IMR-90 (cell line): ENCODE data around the gene PYGL. TPM values are rescaled to one million over a fixed set of nuclear protein-coding genes. Genes with fewer than 3 reads are reported as not detected.

ENCODE experiments used
- ATAC-seq: fragments of 200-7000 bp; cut with Tn5 transposase; 2 replicates; pipeline ENCODE4 v1.9.1; 2020; ENCODE audit warnings: low read depth, mild to moderate bottlenecking, moderate library complexity
- BruUV-seq: library from RNA; stranded (reverse); fragments of 400-500 nt; replicated peaks from 2 replicates; lab custom pipeline; 2021; lab: Mats Ljungman, UMichigan
- CTCF ChIA-PET: fragments of 300-600 bp; formaldehyde crosslinking; extraction: SDS; loops from one replicate; lab custom pipeline; 2021; ENCODE audit warnings: antibody characterized with exemption; lab: Yijun Ruan, JAX
- POLR2A ChIA-PET: fragments of 300-600 bp; sonication (Branson Sonifier 250); formaldehyde crosslinking; loops from one replicate; lab custom pipeline; 2022; ENCODE audit warnings: antibody characterized with exemption; ENCODE audit not compliant: unreplicated experiment; lab: Charles Lee
- DNase-seq: peaks from one replicate; pipeline ENCODE4 v3.0.0; 2013
- H2AFZ ChIP-seq: replicated peaks from 2 replicates; pipeline ENCODE3; 2013; ENCODE audit warnings: low read length, mild to moderate bottlenecking; ENCODE audit not compliant: poor library complexity
- H2AK5ac ChIP-seq: 2 replicates; pipeline ENCODE4 v1.6.1; 2013; ENCODE audit warnings: low read depth, low read length, inconsistent platforms
- H2AK9ac ChIP-seq: replicated peaks from 2 replicates; pipeline ENCODE3; 2013; ENCODE audit warnings: mild to moderate bottlenecking, low read depth, low read length, moderate library complexity; ENCODE audit not compliant: poor library complexity
- H2BK120ac ChIP-seq: 2 replicates; pipeline ENCODE4 v1.6.1; 2013; ENCODE audit warnings: low read depth, low read length, inconsistent platforms
- H2BK15ac ChIP-seq: 3 replicates; pipeline ENCODE4 v1.6.1; 2013; ENCODE audit warnings: low read depth, low read length, inconsistent platforms
- H2BK20ac ChIP-seq: 2 replicates; pipeline ENCODE4 v1.6.1; 2013; ENCODE audit warnings: low read depth, mild to moderate bottlenecking, inconsistent platforms, low read length, moderate library complexity
- H2BK5ac ChIP-seq: 2 replicates; pipeline ENCODE4 v1.6.1; 2013; ENCODE audit warnings: mild to moderate bottlenecking, low read depth, low read length, inconsistent platforms; ENCODE audit not compliant: poor library complexity, severe bottlenecking
- H3K14ac ChIP-seq: replicated peaks from 2 replicates; pipeline ENCODE4 v1.6.1; 2013; ENCODE audit warnings: low read depth, low read length, inconsistent platforms
- H3K18ac ChIP-seq: 2 replicates; pipeline ENCODE4 v1.6.1; 2013; ENCODE audit warnings: low read depth, low read length, control low read depth
- H3K23ac ChIP-seq: 2 replicates; pipeline ENCODE4 v1.6.1; 2013; ENCODE audit warnings: low read depth, low read length, inconsistent platforms
- H3K27ac ChIP-seq: 2 replicates; pipeline ENCODE4 v1.5.1; 2013; ENCODE audit warnings: mild to moderate bottlenecking, control low read depth, low read length; ENCODE audit not compliant: insufficient read depth
- H3K27me3 ChIP-seq: 2 replicates; pipeline ENCODE4 v1.6.1; 2013; ENCODE audit warnings: low read length; ENCODE audit not compliant: control insufficient read depth, insufficient read depth
- H3K36me3 ChIP-seq: 2 replicates; pipeline ENCODE4 v1.6.1; 2013; ENCODE audit warnings: low read length, mixed read lengths; ENCODE audit not compliant: control insufficient read depth, insufficient read depth
- H3K4ac ChIP-seq: 2 replicates; pipeline ENCODE4 v1.6.1; 2013; ENCODE audit warnings: low read depth, low read length, inconsistent platforms
- H3K4me1 ChIP-seq: 2 replicates; pipeline ENCODE4 v1.6.1; 2013; ENCODE audit warnings: low read length, mixed read lengths; ENCODE audit not compliant: control insufficient read depth, insufficient read depth
- H3K4me2 ChIP-seq: 2 replicates; pipeline ENCODE4 v1.6.1; 2013; ENCODE audit warnings: low read depth, mild to moderate bottlenecking, control low read depth, low read length, moderate library complexity
- H3K4me3 ChIP-seq: 2 replicates; pipeline ENCODE4 v1.5.1; 2013; ENCODE audit warnings: low read depth, mild to moderate bottlenecking, control low read depth, low read length, moderate library complexity; ENCODE audit not compliant: insufficient read depth
- H3K56ac ChIP-seq: 2 replicates; pipeline ENCODE4 v1.6.1; 2013; ENCODE audit warnings: low read length, inconsistent platforms; ENCODE audit not compliant: insufficient read depth; ENCODE audit errors: extremely low read depth
- H3K79me1 ChIP-seq, 2 experiments: 2 replicates each; pipeline ENCODE4 v1.6.1; 2013; ENCODE audit warnings: low read length in 2 of 2, inconsistent platforms in 1 of 2, low read depth in 1 of 2
- H3K9ac ChIP-seq: 2 replicates; pipeline ENCODE4 v1.6.1; 2013; ENCODE audit warnings: low read depth, low read length, control low read depth
- H3K9me1 ChIP-seq: 2 replicates; pipeline ENCODE4 v1.6.1; 2013; ENCODE audit warnings: low read length, inconsistent platforms; ENCODE audit not compliant: insufficient read depth
- H3K9me3 ChIP-seq: 2 replicates; pipeline ENCODE4 v1.6.1; 2013; ENCODE audit warnings: low read length; ENCODE audit not compliant: control insufficient read depth, insufficient read depth
- H4K20me1 ChIP-seq: 2 replicates; pipeline ENCODE4 v1.6.1; 2013; ENCODE audit warnings: low read length, inconsistent platforms; ENCODE audit not compliant: insufficient read depth
- H4K5ac ChIP-seq: 2 replicates; pipeline ENCODE4 v1.6.1; 2013; ENCODE audit warnings: mild to moderate bottlenecking, low read depth, low read length, control low read depth
- H4K8ac ChIP-seq, 2 experiments: 2 replicates each; pipeline ENCODE4 v1.6.1; 2013; ENCODE audit warnings: low read depth in 2 of 2, low read length in 2 of 2, control low read depth in 1 of 2, inconsistent platforms in 1 of 2
- H4K91ac ChIP-seq: 2 replicates; pipeline ENCODE4 v1.6.1; 2013; ENCODE audit warnings: low read depth, low read length, inconsistent platforms; ENCODE audit not compliant: insufficient read depth
- BHLHE40 ChIP-seq: fragments of 150-350 bp; IDR thresholded peaks from 2 replicates; pipeline ENCODE4 v1.6.1; 2016; ENCODE audit warnings: mild to moderate bottlenecking, low read depth, low read length
- CEBPB ChIP-seq: IDR thresholded peaks from 2 replicates; pipeline ENCODE4 v1.6.1; 2012; ENCODE audit warnings: low read depth, low read length, improper control_type of control experiment
- CHD1 ChIP-seq: IDR thresholded peaks from 2 replicates; pipeline ENCODE4 v1.6.1; 2012; ENCODE audit warnings: low read depth, low read length, improper control_type of control experiment
- FOS ChIP-seq: fragments of 150-350 bp; IDR thresholded peaks from 2 replicates; pipeline ENCODE4 v1.6.1; 2016; ENCODE audit warnings: low read depth, low read length
- MAFK ChIP-seq: IDR thresholded peaks from 2 replicates; pipeline ENCODE4 v1.6.1; 2012; ENCODE audit warnings: low read depth, low read length, improper control_type of control experiment
- MAZ ChIP-seq: IDR thresholded peaks from 2 replicates; pipeline ENCODE4 v1.6.1; 2012; ENCODE audit warnings: low read depth, mild to moderate bottlenecking, low read length, improper control_type of control experiment, moderate library complexity, borderline replicate concordance
- MXI1 ChIP-seq: IDR thresholded peaks from 2 replicates; pipeline ENCODE4 v1.6.1; 2012; ENCODE audit warnings: low read depth, mild to moderate bottlenecking, low read length, moderate library complexity, borderline replicate concordance
- NFE2L2 ChIP-seq: fragments of 150-350 bp; IDR thresholded peaks from 2 replicates; pipeline ENCODE4 v1.6.1; 2016; ENCODE audit warnings: low read depth, mild to moderate bottlenecking, low read length
- POLR2A ChIP-seq: IDR thresholded peaks from 2 replicates; pipeline ENCODE4 v1.6.1; 2012; ENCODE audit warnings: mild to moderate bottlenecking, low read depth, low read length
- RAD21 ChIP-seq: IDR thresholded peaks from 2 replicates; pipeline ENCODE4 v1.6.1; 2012; ENCODE audit warnings: low read length, improper control_type of control experiment
- RCOR1 ChIP-seq: IDR thresholded peaks from 2 replicates; pipeline ENCODE4 v1.6.1; 2012; ENCODE audit warnings: mild to moderate bottlenecking, low read length, improper control_type of control experiment; ENCODE audit not compliant: insufficient replicate concordance
- RFX5 ChIP-seq: IDR thresholded peaks from 2 replicates; pipeline ENCODE4 v1.8.0; 2012; ENCODE audit warnings: low read depth, mild to moderate bottlenecking, low read length, moderate library complexity
- SMC3 ChIP-seq: fragments of 150-350 bp; IDR thresholded peaks from 2 replicates; pipeline ENCODE4 v1.6.1; 2016; ENCODE audit warnings: low read depth, mild to moderate bottlenecking, antibody characterized with exemption, low read length, moderate library complexity
- WGBS, 2 experiments: methylation state at CpG; one replicate each; pipeline versions ENCODE4 v1.1.5 to v1.1.7; 2013; ENCODE audit warnings: missing lambda C conversion rate in 2 of 2; ENCODE audit not compliant: insufficient read length in 1 of 2; ENCODE audit errors: extremely low coverage in 2 of 2; 5-methylcytosine and 5-hydroxymethylcytosine counted together
- dilution Hi-C: fragments of 300-500 bp; cut with HindIII; formaldehyde crosslinking; loops from one replicate; pipeline ENCODE4 v1.14.3; 2018; ENCODE audit warnings: low sequenced_read_pairs; ENCODE audit not compliant: unreplicated experiment
- in situ Hi-C: fragments of 300-500 bp; cut with MboI; formaldehyde crosslinking; loops from 3 replicates; pipeline ENCODE4 v1.14.3; 2019; ENCODE audit warnings: low sequenced_read_pairs, inconsistent platforms, mixed read lengths
- intact Hi-C: fragments of 100-400 bp; cut with micrococcal nuclease; formaldehyde crosslinking; loops from 2 replicates; pipeline ENCODE4 v1.10.0; 2022
- polyA plus RNA-seq, 3 experiments: library from polyadenylated mRNA; depleted of rRNA; stranded (reverse); fragments of >200 nt; gene quantifications; 2 replicates each; pipeline ENCODE4 v1.2.3, GENCODE V29; 2012; ENCODE audit warnings: low replicate concordance in 1 of 3
- total RNA-seq: library from RNA; depleted of rRNA; stranded (reverse); fragments of >200 nt; gene quantifications from 2 replicates; pipeline ENCODE4 v1.2.3, GENCODE V29; 2012
- TF ChIP-seq, protein P1 (sequence below): conservative IDR thresholded peaks from 2 replicates; pipeline ENCODE4 v1.5.1; 2012; ENCODE audit warnings: mild to moderate bottlenecking, low read depth, low read length, improper control_type of control experiment
- TF ChIP-seq, protein P2 (sequence below): fragments of 150-350 bp; IDR thresholded peaks from 2 replicates; pipeline ENCODE4 v1.6.1; 2016; ENCODE audit warnings: low read depth, mild to moderate bottlenecking, low read length, moderate library complexity, borderline replicate concordance
- TF ChIP-seq, protein P3 (sequence below): fragments of 150-350 bp; IDR thresholded peaks from 2 replicates; pipeline ENCODE4 v1.6.1; 2017; ENCODE audit warnings: mild to moderate bottlenecking, antibody characterized with exemption, low read length, low read depth

Gene PYGL
- total and polyA plus RNA-seq, 2 of the 4 experiments (the other 2 are of a cell fraction), result 52.3 to 70.4 TPM

DNA sequence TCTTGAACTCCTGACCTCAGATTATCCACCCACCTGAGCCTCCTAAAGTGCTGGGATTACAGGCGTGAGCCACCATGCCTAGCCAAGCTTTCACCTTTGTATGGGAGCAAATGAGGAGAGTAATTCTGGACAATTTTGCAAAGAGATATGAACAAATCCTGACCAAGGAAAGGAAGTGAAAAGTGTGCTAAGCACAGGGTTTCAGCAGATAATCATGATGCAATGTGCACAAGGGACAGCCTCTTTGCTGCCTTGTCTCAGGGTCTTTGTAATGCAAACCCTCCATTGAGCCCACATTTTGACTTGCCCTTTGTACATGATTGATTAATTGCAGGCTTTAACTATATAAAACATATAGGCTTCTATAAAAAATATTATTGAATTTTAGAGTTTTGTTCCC is 9.2 kb upstream of the PYGL start:
- Histone ChIP-seq H4K5ac (no peak overlapping the region), H2BK120ac (no peak overlapping the region), H3K56ac (no peak overlapping the region), H3K4me1 (peaks cover 4% of the 10 kb centered on the region), H3K36me3 (no peaks in the 10 kb centered on the region), H2BK5ac (no peak overlapping the region), H2BK20ac (no peak overlapping the region), H4K20me1 (no peaks in the 10 kb centered on the region; the same call in 1 of the 2 replicates), H4K8ac (no peak overlapping the region), H3K4me2 (no peak overlapping the region), H2AK9ac (no peak overlapping the region), H3K4ac (no peak overlapping the region), H3K79me1 (no peaks in the 10 kb centered on the region), H2AK5ac (no peak overlapping the region), H3K27ac (no peak overlapping the region), H3K9me1 (peaks cover 4% of the 10 kb centered on the region; the same call in 1 of the 2 replicates), H3K18ac (no peak overlapping the region), H3K23ac (no peak overlapping the region), H2AFZ (no peak overlapping the region), H2BK15ac (no peak overlapping the region), H3K27me3 (no peaks in the 10 kb centered on the region), H3K9ac (no peak overlapping the region), H4K91ac (no peak overlapping the region), H3K9me3 (no peaks in the 10 kb centered on the region), H3K4me3 (no peak overlapping the region), H3K14ac (no peak overlapping the region)
- ChIA-PET POLR2A (no interaction called here), CTCF (no interaction called here)
- no TSS peak for BruUV-seq
- TF ChIP-seq MAZ (no peak), POLR2A (no peak), BHLHE40 (no peak), RCOR1 (no peak), RFX5 (no peak), CHD1 (no peak), RAD21 (no peak), NFE2L2 (no peak), CEBPB (no peak), SMC3 (no peak), FOS (no peak), MXI1 (no peak), MAFK (no peak)
- TF ChIP-seq, protein P1, sequence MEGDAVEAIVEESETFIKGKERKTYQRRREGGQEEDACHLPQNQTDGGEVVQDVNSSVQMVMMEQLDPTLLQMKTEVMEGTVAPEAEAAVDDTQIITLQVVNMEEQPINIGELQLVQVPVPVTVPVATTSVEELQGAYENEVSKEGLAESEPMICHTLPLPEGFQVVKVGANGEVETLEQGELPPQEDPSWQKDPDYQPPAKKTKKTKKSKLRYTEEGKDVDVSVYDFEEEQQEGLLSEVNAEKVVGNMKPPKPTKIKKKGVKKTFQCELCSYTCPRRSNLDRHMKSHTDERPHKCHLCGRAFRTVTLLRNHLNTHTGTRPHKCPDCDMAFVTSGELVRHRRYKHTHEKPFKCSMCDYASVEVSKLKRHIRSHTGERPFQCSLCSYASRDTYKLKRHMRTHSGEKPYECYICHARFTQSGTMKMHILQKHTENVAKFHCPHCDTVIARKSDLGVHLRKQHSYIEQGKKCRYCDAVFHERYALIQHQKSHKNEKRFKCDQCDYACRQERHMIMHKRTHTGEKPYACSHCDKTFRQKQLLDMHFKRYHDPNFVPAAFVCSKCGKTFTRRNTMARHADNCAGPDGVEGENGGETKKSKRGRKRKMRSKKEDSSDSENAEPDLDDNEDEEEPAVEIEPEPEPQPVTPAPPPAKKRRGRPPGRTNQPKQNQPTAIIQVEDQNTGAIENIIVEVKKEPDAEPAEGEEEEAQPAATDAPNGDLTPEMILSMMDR, result no peak
- TF ChIP-seq, protein P2, sequence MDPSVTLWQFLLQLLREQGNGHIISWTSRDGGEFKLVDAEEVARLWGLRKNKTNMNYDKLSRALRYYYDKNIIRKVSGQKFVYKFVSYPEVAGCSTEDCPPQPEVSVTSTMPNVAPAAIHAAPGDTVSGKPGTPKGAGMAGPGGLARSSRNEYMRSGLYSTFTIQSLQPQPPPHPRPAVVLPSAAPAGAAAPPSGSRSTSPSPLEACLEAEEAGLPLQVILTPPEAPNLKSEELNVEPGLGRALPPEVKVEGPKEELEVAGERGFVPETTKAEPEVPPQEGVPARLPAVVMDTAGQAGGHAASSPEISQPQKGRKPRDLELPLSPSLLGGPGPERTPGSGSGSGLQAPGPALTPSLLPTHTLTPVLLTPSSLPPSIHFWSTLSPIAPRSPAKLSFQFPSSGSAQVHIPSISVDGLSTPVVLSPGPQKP, result no peak
- TF ChIP-seq, protein P3, sequence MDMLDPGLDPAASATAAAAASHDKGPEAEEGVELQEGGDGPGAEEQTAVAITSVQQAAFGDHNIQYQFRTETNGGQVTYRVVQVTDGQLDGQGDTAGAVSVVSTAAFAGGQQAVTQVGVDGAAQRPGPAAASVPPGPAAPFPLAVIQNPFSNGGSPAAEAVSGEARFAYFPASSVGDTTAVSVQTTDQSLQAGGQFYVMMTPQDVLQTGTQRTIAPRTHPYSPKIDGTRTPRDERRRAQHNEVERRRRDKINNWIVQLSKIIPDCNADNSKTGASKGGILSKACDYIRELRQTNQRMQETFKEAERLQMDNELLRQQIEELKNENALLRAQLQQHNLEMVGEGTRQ, result no peak
- intact Hi-C loops, result no loop called here
- dilution Hi-C loops, result no loop called here
- ATAC-seq (no peak), DNase-seq (no peak)
- in situ Hi-C loops, result no loop called here
- WGBS, 2 experiments, result no CpG with 5 or more reads among the region's 1 CpG
